T-helper 2 cell (primary cell): ENCODE data around the gene SNX22.
"Not testable (repeated sequence)": the region's sequence is repeated elsewhere in the genome, so short reads cannot be mapped to it uniquely, and the experiment has no call there.

Experiments used
- DNase-seq, 5 experiments: peaks; one replicate each; pipeline versions ENCODE4 v3.0.0 to v3.0.0-alpha.2; 2012 to 2022
- total RNA-seq, 2 donors: gene quantifications; one replicate each; lab custom pipeline; 2026; lab: John Stamatoyannopoulos, UW

SNX22 gene
- total RNA-seq, result 0.81 to 0.94 reads per million in 2 donors

DNA sequence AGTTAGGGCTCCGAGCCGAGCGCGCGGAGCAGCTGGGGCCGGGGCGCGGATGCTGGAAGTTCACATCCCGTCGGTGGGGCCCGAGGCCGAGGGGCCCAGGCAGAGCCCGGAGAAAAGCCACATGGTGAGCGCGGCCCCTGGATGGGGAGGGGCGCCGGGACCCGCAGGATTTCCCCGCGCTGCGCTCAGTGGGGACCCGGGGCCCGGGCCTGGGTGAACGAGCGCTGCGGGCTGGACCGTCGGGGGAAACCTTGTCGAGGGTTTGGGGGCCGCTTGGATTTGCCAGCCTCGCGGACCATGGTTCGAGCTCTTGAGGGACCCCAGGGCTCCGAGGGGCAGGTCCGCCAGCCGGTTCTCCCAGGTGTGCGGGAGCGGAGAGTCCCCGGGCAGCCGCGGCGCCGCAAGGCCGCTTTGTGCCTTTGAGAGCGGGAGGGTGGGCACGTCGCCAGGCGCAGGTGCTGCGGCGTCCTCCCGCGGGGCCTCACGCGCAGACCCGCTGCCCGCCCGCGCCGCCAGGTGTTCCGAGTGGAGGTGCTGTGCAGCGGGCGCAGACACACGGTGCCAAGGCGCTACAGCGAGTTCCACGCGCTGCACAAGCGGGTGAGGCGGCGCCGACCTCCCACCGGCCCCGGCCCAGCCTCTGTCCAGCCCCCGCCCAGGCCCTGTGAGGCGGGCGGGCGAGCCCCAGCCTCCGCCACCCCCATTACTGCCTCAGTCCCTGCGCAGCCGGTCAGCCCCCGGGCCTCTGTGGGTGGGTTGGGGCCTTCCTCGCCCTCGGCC lies at the start of gene SNX22:
Gene SNX22, plus strand, starts transcription at position 5 of the 780 bp plus-strand sequence. Its CDS starts 45 bp downstream, at position 50.
- peak in 3 of 5 experiments; percentile 26 to 38 (median 33) for DNase-seq

DNA sequence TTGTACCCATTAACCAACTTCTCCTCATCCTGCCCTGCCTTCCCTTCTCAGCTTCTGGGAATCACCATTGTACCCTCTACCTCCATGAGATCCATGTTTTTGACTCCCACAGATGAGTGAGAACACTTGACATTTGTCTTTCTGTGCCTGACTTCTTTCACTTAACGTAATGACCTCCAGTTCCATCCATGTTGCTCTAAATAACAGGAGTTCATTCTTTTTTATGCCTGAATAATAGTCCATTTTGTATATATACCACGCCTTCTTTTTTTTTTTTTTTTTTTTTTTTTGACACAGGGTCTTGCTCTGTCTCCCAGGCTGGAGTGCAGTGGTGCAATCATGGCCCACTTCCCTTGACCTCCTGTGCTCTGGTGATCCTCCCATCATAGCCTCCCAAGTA lies 49.0 kb upstream of the SNX22 start:
- no peak for DNase-seq

DNA sequence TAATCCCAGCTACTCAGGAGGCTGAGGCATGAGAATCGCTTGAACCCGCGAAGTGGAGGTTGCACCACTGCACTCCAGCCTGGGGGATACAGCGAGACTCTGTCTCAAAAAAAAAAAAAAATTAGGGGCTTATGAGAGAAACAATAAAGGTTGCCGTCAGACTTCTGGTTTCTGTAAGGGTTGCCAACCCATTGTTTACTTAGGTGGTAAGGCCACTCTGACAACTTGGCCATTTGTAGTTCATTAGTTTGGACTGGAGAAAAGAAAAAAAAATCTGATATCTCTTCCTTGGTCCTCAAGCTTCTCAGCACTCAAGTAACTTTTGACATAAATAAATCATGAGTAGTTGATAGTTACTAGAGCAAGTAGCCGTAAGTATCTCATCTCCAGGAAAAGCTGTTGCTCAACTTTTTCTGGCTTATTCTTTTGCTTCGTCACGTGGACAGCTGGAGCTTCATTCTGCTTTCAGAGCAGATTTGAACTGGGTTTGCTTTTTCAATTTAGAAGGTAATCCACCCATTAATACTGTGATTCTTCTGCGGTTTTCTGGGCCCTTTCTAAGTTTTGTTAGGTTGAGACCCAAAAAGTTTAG lies 46.3 kb upstream of the SNX22 start:
- DNase-seq, result no peak

DNA sequence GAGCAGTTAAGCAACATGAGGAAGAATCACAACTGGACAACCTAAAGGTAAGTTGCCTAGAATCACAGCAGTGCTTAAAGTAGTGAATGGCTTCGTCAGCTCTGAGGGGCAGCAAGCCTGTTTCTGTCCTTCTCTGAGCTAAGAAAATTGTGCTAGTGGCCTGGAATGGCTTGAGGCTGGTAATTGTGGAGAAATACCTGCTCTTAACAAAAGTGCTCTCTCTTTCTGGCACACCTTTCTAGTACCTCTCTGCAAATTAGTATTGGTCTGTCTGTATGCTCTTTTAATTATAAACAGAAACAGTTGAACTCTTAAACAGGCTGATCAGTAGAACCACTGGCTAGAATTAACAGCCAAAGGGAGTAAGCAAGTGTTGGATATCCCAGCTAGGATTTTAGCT lies 44.2 kb upstream of the SNX22 start:
- DNase-seq, result no peak

- DNase-seq, result not testable (repeated sequence)
These were observed 41.3 kb upstream of the SNX22 start for GRCh38 chr15:64110108-64110701.

DNA sequence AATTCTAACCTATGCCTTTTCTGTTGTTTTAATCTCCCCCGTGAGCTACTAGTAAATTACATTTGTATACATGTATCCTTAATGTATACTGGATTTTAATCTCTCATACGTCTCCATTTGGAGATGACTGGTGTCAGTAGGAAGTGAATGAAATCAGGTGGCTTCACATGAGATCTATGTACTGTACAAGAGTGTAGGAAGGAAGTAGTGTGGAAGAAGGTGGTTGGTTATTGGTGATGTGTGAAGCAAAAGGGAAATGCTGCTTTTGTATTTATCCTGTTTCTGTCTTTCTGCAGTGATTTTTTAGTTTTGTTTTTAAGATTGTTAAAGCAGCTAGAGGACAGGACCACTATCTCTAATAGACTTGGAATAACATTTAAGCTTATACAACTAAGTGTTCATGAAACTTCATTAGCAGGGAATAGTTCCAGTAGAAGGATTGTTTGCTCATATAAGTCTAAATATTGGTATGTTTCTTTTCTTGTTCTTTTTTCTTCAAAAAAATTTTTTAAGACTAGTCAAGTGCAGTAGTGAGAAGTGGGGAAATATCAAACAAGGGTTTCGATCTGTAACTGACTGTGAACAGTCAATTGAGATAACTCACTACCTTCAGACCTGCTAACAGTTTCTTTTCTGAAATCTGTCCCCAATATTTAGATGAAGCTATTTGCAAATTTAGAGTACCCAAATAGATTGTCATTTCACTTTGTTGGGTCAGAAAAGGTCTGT lies 40.4 kb upstream of the SNX22 start:
- peak in 1 of 5 experiments; percentile 78 for DNase-seq

GRCh38 chr15:64111679-64112050 lies 39.9 kb upstream of the SNX22 start:
- no peak for DNase-seq

DNA sequence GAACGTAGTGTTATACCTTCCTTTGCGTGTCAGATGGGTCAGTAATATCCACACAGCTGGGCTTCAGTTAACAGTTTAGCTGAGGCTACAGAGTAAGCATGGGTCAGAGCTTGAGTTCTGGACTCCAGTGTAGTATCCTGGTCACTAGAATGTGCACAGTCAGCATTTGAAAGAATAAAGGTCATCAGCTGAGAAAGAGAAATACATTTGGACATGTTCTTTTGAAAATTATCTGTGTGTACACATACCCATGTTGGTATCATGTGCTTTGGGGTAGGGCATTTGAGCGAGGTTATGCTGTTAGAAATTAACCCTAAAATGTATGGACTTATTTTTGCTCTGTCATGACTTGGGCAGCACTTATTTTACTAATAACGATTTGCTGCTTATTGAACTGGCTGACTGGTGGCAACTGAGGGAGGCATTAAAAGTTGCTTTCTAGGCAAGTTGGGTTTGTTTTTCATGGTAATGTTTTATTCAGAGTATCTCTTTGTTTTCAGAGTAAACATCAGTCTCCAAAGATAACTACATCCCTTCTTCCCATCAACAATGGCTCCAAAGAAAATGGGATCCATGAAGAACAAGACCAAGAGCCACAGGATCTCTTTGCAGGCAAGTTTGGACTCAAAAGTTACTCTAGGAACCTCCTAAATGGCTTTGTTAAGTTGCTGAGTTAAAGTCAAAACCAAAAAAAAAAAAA lies 39.3 kb upstream of the SNX22 start:
- DNase-seq, result no peak

DNA sequence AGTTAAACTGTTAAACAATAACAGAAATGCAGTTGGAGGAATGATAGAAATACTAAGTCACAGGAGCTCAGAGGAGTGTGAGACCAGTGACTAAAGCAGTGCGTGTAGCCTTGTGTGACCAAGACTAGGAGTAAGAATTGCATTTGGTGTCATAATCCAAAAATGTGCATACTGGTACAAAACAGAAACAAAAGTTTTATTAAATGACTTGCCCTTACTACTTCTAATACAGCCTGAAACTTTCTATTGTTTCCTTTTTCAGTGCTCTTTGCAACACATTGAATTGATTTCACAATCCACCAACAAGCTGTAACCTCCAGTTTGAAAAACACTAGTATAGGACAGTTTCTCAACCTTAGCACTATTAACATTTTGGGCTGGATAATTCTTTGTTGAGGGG lies 38.6 kb upstream of the SNX22 start:
- DNase-seq, result no peak

- DNase-seq, result no peak
These were observed 33.6 kb upstream of the SNX22 start for GRCh38 chr15:64117759-64118487.

GRCh38 chr15:64120322-64120721 lies 31.2 kb upstream of the SNX22 start:
- not testable (repeated sequence) for DNase-seq

DNA sequence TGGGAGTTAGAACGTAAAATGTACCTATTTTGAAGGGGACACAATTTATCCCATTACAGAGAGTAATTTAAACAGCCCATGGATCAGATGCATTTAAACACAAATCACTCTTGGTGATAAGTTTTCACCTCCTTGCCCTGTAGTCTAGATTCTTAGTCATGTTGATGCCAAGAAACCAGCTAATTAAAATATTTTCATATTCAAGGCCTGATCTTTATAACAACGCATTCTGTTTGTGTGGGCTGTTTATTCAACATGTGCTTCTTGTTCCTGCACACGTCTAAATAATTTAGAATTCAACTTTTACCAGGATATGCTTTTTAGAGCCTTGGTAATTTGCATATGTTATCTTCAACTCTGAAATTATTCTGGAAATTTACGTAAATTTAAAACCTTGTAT lies 29.9 kb upstream of the SNX22 start:
- no peak for DNase-seq

- no peak for DNase-seq
These were observed 29.1 kb upstream of the SNX22 start for GRCh38 chr15:64122444-64122843.

DNA sequence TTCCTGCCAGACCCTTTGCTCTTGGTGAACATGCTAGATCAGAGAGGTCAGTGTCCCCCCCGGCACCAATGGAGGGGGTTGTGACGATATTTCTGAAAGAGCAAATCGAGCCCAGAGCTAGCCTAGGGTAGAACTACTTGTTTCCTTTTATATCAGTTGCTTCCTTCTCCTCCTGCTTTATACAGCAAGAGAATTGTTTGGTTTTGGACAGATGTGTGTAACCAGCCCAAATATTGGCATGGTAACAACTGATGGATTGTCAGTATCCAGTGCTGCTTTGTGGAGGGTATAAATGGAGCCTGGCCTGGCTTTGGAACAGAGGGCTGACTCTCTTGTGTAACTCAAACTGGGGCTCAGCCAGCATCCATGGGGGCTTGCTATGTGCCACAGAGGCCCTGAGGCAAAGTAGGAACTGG lies 28.6 kb upstream of the SNX22 start:
- no peak for DNase-seq

DNA sequence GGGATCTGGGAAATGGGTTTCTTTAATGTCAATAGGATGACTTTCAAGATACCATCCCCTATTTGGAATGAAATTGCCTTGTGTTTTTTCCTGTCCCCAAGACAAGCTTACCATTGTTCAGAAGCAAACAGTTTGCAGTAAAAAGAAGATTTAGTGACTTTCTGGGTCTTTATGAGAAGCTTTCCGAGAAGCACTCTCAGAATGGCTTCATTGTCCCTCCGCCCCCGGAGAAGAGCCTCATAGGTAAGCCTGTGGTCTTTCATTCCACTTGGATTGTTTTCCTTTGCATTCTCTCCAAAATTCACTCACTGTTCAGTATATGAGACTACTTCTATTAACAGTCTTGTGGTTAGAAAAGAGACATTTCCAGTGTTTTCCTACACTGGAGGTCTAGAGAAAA lies 25.6 kb upstream of the SNX22 start:
- DNase-seq, result no peak

- no peak for DNase-seq
These were observed 23.8 kb upstream of the SNX22 start for GRCh38 chr15:64127521-64128270.

- DNase-seq, result no peak
These were observed 21.4 kb upstream of the SNX22 start for GRCh38 chr15:64130159-64130558.

DNA sequence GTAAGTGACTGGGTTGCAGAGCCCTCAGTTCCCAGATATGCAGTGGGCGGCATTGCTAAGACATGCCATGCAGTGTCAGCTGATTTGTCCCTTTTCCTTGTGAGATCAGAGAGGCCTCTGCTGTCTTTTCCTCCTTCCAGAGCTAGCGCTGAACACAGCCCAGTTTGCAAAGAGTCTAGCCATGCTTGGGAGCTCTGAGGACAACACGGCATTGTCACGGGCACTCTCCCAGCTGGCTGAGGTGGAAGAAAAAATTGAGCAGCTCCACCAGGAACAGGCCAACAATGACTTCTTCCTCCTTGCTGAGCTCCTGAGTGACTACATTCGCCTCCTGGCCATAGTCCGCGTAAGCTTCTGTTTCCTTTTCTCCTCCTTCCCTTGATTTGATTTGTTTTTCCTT lies 20.0 kb upstream of the SNX22 start:
- no peak for DNase-seq

DNA sequence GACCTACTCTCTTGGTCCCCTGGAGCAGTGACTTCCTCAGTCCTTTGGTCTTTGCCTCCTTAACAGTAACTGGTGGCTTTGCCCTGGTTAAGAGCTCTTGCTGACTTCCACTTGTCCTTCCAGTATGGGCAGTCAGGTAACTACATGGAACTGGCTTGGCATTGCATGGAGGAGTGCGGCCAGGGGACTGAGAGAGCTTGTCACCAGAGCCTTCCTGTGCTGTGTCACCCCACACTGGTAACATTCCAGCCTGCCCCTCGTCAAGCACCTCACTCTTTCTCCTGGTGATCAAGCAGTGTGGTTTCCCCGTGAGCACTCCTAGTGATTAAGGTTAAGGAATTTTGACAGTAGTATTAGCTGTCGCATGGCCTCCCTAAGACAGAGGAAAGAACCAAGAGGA lies 19.3 kb upstream of the SNX22 start:
- no peak for DNase-seq

DNA sequence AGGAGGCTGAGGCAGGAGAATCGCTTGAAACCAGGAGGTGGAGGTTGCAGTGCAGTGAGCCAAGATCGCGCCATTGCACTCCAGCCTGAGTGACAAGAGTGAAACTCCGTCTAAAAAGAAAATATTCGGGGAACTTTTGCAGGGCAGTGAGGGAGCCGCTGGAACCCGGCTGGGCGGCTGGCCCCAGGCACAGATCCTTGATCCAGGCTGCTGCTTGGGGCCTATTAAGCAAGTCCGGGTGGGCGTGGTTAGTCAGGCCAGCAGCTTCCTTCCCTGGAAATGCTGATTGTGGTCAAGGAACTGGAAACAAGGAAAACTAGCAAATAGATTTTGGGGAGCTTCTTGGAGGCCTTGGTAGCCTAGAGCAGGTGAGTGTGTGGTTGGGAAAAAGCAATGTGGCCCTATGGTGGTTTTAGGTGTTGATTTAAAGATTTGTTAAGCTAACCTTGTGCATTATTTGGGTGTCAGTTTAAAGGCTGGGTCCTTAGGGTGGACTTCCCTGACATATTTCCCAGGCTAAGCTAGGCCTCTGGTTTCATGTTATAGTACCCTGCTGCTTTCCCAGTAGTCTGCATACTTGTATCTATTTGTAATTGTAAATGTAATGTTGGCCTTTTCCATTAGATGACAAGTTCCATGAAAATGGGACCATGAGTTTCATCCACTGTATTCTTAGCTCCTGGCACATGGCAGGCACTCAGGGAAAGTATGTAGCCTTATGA lies 17.7 kb upstream of the SNX22 start:
- no peak for DNase-seq
